Measurements from ENCODE around the gene TRIM46. TPM values are rescaled to one million over a fixed set of nuclear protein-coding genes. Genes with fewer than 3 reads are reported as not detected.

The TRIM46 gene
- total RNA-seq, 3 donors from 2014 or later (not counting 1 experiment from before 2014, with no cell fraction given) = 0.94 to 4.9 (median 2.5) TPM

DNA sequence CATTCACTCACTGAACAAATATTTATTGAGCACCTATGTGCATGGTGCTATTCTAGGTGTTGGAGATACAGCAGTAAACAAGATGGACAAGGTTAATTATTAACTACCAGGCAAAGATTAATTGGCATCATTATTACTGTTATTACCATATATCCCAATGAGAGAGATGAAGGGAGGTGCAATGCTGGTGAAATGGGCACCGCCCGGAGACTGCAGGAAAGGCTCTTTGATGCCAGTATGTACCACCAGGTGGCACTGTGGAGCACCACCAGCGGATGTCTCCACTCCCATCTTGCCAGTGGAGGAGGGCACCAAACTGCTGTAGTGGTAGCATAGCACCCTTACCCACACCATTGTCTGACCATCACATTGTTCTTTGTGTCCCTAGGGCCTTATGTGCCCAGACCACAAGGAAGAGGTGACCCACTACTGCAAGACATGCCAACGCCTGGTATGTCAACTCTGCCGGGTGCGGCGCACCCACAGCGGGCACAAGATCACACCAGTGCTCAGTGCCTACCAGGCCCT, 3.0 kb downstream of the TRIM46 start:
- Mint-ChIP-seq H3K27ac (peak overlapping the region in 1 of 2 donors; percentile 18), H3K27me3 (ENCODE audit: low read depth in 2 of 2) (peaks cover 0 to 5% of the 10 kb centered on the region in 2 donors), H3K4me1 (peaks cover 28 to 40% of the 10 kb centered on the region in 2 donors), H3K9me3 (no peaks in the 10 kb centered on the region), H3K4me3 (peak overlapping the region; percentile 59), H3K36me3 (no peaks in the 10 kb centered on the region)
- Histone ChIP-seq H3K36me3 (ENCODE audit: control insufficient read depth, insufficient read depth, low read length) (peaks cover 2% of the 10 kb centered on the region), H3K4me3 (ENCODE audit: low read length) (no peak overlapping the region), H3K27me3 (ENCODE audit: control insufficient read depth, insufficient read depth, low read length) (no peaks in the 10 kb centered on the region), H3K4me1 (ENCODE audit: control insufficient read depth, insufficient read depth, low read length) (peaks cover 33% of the 10 kb centered on the region), H3K27ac (ENCODE audit: low read length) (no peak overlapping the region), H3K9me3 (ENCODE audit: control insufficient read depth, insufficient read depth, low read length) (no peaks in the 10 kb centered on the region)
- peak; percentile 59 to 73 (median 59) for ATAC-seq
- 62% methylated on average over 8 of the region's 8 CpGs for WGBS (ENCODE audit: insufficient coverage)
- intact Hi-C loops (cut with micrococcal nuclease) = loop anchor here (5.0 kb wide), 2 partner anchors 51 to 416 kb away; no protein-coding TSS in a partner anchor
- peak; percentile 79 to 93 for DNase-seq
- TF ChIP-seq, protein P1, sequence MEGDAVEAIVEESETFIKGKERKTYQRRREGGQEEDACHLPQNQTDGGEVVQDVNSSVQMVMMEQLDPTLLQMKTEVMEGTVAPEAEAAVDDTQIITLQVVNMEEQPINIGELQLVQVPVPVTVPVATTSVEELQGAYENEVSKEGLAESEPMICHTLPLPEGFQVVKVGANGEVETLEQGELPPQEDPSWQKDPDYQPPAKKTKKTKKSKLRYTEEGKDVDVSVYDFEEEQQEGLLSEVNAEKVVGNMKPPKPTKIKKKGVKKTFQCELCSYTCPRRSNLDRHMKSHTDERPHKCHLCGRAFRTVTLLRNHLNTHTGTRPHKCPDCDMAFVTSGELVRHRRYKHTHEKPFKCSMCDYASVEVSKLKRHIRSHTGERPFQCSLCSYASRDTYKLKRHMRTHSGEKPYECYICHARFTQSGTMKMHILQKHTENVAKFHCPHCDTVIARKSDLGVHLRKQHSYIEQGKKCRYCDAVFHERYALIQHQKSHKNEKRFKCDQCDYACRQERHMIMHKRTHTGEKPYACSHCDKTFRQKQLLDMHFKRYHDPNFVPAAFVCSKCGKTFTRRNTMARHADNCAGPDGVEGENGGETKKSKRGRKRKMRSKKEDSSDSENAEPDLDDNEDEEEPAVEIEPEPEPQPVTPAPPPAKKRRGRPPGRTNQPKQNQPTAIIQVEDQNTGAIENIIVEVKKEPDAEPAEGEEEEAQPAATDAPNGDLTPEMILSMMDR (IDR thresholded peaks at IDR 0.05) = peak; percentile 93

DNA sequence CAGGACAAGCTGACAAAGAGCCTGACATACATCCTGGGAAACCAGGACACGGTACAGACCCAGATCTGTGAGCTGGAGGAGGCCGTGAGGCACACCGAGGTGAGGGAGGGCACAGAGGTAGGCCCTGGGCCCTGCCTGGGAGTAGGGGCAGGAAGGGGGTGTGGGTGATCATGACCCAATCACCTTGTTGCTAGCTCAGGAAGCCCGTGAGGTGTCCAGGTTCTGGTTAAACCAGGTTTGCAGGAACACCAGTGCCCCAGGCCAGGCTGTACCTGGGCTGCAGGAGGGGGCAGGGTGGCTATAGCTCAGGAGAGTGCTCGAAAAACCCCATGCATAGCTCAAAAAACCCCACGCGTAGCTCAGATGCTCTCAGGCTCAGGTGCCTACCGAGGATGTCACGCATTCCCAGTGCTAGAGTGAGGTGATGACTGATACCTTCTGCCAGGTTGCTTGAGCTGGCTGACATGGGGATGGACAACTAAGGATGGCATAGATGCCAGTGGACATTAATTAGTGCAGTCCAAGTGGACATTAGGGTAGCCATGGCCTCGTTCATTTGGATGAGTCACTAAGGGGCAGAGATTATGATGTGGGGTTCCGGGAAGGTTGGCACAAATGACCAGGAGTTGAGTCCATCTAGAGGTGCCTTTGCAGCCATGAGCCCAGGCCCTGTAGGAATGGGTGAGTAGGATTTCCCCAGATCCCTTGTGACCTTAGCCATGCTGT, 3.7 kb downstream of the TRIM46 start:
- DNase-seq = peak in 1 of 2 donors; percentile 14
- Histone ChIP-seq H3K36me3 (ENCODE audit: control insufficient read depth, insufficient read depth, low read length) (peaks cover 2% of the 10 kb centered on the region), H3K4me1 (ENCODE audit: control insufficient read depth, insufficient read depth, low read length) (peaks cover 28% of the 10 kb centered on the region), H3K27ac (ENCODE audit: low read length) (no peak overlapping the region), H3K9me3 (ENCODE audit: control insufficient read depth, insufficient read depth, low read length) (no peaks in the 10 kb centered on the region), H3K27me3 (ENCODE audit: control insufficient read depth, insufficient read depth, low read length) (no peaks in the 10 kb centered on the region), H3K4me3 (ENCODE audit: low read length) (no peak overlapping the region)
- ATAC-seq = no peak
- Mint-ChIP-seq H3K36me3 (no peaks in the 10 kb centered on the region), H3K27ac (no peak overlapping the region), H3K9me3 (no peaks in the 10 kb centered on the region), H3K4me3 (no peak overlapping the region), H3K4me1 (peaks cover 22 to 34% of the 10 kb centered on the region in 2 donors), H3K27me3 (ENCODE audit: low read depth in 2 of 2) (peaks cover 0 to 5% of the 10 kb centered on the region in 2 donors)
- 81% methylated on average over 11 of the region's 11 CpGs for WGBS (ENCODE audit: insufficient coverage)
- intact Hi-C loops (cut with micrococcal nuclease) = loop anchor here (5.0 kb wide), 2 partner anchors 50 to 415 kb away; no protein-coding TSS in a partner anchor
- TF ChIP-seq, protein P1 (IDR thresholded peaks at IDR 0.05) = no peak

DNA sequence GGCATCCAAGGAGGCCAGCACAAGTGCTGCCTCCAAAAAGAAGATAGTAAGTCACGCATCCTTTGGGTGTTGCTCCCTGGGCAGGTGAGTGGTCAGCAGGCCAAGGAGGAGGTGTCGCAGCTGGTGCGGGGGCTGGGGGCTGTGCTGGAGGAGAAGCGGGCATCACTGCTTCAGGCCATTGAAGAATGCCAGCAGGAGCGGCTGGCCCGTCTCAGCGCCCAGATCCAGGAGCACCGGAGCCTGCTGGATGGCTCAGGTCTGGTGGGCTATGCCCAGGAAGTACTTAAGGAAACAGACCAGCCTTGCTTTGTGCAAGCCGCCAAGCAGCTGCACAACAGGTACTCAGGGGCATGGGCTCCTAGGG, 4.3 kb downstream of the TRIM46 start:
- H3K4me1 ChIP-seq (ENCODE audit: control insufficient read depth, insufficient read depth, low read length) = peaks cover 24% of the 10 kb centered on the region
- 98% methylated on average over 9 of the region's 9 CpGs for WGBS (ENCODE audit: insufficient coverage)
- intact Hi-C loops (cut with micrococcal nuclease) = loop anchor here (5.0 kb wide), 2 partner anchors 49 to 414 kb away; no protein-coding TSS in a partner anchor
- TF ChIP-seq, protein P1 (IDR thresholded peaks at IDR 0.05) = no peak
- H3K27ac ChIP-seq (ENCODE audit: low read length) = no peak overlapping the region
- no peak for ATAC-seq
- no peak overlapping the region for H3K4me3 Mint-ChIP-seq
- no peaks in the 10 kb centered on the region for H3K9me3 ChIP-seq (ENCODE audit: control insufficient read depth, insufficient read depth, low read length)
- no peak overlapping the region for H3K4me3 ChIP-seq (ENCODE audit: low read length)
- no peak overlapping the region for H3K27ac Mint-ChIP-seq
- H3K4me1 Mint-ChIP-seq = peaks cover 18 to 30% of the 10 kb centered on the region in 2 donors
- H3K27me3 ChIP-seq (ENCODE audit: control insufficient read depth, insufficient read depth, low read length) = no peaks in the 10 kb centered on the region
- H3K27me3 Mint-ChIP-seq (ENCODE audit: low read depth in 2 of 2) = peaks cover 0 to 5% of the 10 kb centered on the region in 2 donors
- H3K9me3 Mint-ChIP-seq = no peaks in the 10 kb centered on the region
- peaks cover 2% of the 10 kb centered on the region for H3K36me3 ChIP-seq (ENCODE audit: control insufficient read depth, insufficient read depth, low read length)
- DNase-seq = no peak
- H3K36me3 Mint-ChIP-seq = no peaks in the 10 kb centered on the region
